Middle frontal gyrus (tissue), 1 donor: Measurements from ENCODE around the gene CDKN2A.

Source experiments
- DNase-seq: peaks from one replicate; pipeline ENCODE4 v3.0.0-alpha.2; 2015; ENCODE audit warnings: low spot score; ENCODE audit errors: extremely low spot score

The CDKN2A gene

GRCh38 chr9:22005702-22006606 lies 11.8 kb upstream of the CDKN2A start:
- no peak for DNase-seq

- no peak for DNase-seq
Observed at GRCh38 chr9:22005021-22005701, 11.0 kb upstream of the CDKN2A start.

- DNase-seq: no peak
Observed at GRCh38 chr9:22002038-22002437, 7.8 kb upstream of the CDKN2A start.

- DNase-seq: no peak
Observed at GRCh38 chr9:21998026-21998425, 3.8 kb upstream of the CDKN2A start.

GRCh38 chr9:21997480-21997879 lies 3.3 kb upstream of the CDKN2A start:
- no peak for DNase-seq

- DNase-seq: no peak
Observed at GRCh38 chr9:21996858-21997257, 2.7 kb upstream of the CDKN2A start.

- DNase-seq: no peak
Observed at GRCh38 chr9:21996438-21996837, 2.2 kb upstream of the CDKN2A start.

GRCh38 chr9:21995666-21996398 lies 1.6 kb upstream of the CDKN2A start:
- DNase-seq: no peak

GRCh38 chr9:21995006-21995665 lies 944 bp upstream of the CDKN2A start:
- DNase-seq: no peak

- no peak for DNase-seq
Observed at GRCh38 chr9:21994556-21995005, 389 bp upstream of the CDKN2A start, which contains the start of gene CDKN2B-AS1. Gene CDKN2B-AS1 (plus strand): TSS chr9:21994791.

- DNase-seq: no peak
Observed at GRCh38 chr9:21993007-21993406, 1.2 kb downstream of the CDKN2A start.

- DNase-seq: no peak
Observed at GRCh38 chr9:21991072-21991959, 2.9 kb downstream of the CDKN2A start.

GRCh38 chr9:21989440-21990189 lies 4.6 kb downstream of the CDKN2A start:
- no peak for DNase-seq

GRCh38 chr9:21988056-21988990 lies 5.9 kb downstream of the CDKN2A start:
- no peak for DNase-seq

GRCh38 chr9:21985964-21986667 lies 8.1 kb downstream of the CDKN2A start:
- DNase-seq: no peak

GRCh38 chr9:21984101-21984500 lies 10.1 kb downstream of the CDKN2A start:
- DNase-seq: no peak

- DNase-seq: no peak
Observed at GRCh38 chr9:21983561-21983935, 10.6 kb downstream of the CDKN2A start.
